ENCODE data around the gene MESD.

DNA sequence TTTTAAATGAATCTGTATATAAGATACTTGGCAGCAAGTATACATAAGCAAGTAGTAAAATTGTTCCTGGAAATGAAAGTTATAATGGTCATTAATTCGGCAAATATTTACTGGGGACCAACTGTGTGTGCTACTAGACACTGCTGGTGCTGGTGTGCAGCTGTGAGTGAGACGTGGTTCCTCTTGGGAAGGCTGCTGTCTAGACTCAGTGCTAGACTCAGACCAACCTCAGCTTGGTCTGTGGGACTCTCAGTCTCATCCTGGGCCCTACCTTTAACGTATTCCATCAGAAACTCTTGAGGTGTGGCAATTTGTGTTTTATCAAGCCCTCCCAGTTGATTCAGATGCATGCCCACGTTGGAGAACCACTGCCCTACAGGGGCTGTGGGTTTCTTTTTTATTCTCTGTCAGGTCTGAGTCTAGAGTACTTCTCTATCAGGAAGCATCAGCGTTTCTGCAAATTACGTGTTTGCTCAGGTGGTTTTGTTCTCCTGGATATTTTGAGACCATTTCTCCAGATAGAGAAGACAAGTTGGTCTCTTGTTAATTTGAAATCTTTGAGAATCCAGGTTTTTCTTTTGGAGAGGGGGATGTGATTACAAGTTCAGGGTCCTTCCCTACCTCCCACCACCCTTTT lies 17.9 kb upstream of the MESD start:
- TF ChIP-seq, protein P1, sequence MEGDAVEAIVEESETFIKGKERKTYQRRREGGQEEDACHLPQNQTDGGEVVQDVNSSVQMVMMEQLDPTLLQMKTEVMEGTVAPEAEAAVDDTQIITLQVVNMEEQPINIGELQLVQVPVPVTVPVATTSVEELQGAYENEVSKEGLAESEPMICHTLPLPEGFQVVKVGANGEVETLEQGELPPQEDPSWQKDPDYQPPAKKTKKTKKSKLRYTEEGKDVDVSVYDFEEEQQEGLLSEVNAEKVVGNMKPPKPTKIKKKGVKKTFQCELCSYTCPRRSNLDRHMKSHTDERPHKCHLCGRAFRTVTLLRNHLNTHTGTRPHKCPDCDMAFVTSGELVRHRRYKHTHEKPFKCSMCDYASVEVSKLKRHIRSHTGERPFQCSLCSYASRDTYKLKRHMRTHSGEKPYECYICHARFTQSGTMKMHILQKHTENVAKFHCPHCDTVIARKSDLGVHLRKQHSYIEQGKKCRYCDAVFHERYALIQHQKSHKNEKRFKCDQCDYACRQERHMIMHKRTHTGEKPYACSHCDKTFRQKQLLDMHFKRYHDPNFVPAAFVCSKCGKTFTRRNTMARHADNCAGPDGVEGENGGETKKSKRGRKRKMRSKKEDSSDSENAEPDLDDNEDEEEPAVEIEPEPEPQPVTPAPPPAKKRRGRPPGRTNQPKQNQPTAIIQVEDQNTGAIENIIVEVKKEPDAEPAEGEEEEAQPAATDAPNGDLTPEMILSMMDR (IDR thresholded peaks at IDR 0.05): no peak
- no peak for TF ChIP-seq POLR2A (IDR thresholded peaks at IDR 0.05; ENCODE audit: low read depth)
- TF ChIP-seq POLR2AphosphoS5 (IDR thresholded peaks at IDR 0.05): no peak

Data from esophagus muscularis mucosa (tissue), 3 donors.